ENCODE measurements around the gene MED25. TPM values are rescaled to one million over a fixed set of nuclear protein-coding genes. Genes with fewer than 3 reads are reported as not detected.
A peak's percentile ranks its signal among the peaks of the same experiment; 100 is the strongest.

The MED25 gene
- total and polyA plus RNA-seq, 9 of the 15 experiments (the other 6 are each of a cell fraction or from before 2014, with no cell fraction given) = 4.1 to 93.9 (median 19.3) TPM

DNA sequence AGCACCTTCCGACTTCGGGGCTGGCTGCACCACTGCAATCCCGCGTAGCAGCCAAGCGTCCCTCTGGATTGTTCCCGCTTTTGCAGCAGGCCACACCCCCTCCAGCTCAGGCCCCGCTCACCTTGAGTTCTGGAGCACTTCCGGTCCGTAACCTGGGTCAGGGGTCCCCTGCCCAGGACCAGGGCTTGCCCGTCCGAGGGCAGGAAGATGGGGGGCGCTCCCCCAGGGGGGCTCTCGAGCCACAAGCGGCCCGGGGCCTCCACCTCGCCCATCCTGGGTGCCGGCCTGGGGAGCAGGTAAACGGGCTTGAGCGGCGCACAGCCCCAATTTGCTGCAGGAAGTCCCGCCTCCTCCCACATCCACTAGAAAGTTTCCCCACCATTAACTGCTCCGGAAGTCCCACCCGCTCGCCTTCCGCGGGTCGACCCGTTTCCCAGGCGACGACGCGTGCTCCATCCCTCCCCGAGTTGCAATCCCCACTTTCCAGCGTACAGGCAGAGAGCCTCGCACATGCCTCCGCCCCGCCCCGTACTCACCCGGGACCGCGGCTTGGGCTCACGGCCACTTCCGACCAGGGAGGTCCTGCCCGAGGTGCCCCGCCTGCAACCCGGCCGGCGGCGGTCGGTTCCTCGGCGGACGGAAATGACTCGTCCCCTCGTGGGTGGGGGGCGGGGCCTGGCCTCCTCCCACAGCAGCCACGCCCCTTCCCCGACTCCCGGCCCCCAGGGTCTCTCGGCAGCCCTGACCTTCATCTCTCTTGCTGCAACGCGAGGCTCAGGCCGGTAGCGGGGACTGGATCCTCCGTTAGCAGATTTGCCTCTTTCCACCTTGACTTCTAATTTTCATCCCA, 49.1 kb downstream of the MED25 start, which contains the start of gene PNKP (continued):
- TF ChIP-seq, protein P1, sequence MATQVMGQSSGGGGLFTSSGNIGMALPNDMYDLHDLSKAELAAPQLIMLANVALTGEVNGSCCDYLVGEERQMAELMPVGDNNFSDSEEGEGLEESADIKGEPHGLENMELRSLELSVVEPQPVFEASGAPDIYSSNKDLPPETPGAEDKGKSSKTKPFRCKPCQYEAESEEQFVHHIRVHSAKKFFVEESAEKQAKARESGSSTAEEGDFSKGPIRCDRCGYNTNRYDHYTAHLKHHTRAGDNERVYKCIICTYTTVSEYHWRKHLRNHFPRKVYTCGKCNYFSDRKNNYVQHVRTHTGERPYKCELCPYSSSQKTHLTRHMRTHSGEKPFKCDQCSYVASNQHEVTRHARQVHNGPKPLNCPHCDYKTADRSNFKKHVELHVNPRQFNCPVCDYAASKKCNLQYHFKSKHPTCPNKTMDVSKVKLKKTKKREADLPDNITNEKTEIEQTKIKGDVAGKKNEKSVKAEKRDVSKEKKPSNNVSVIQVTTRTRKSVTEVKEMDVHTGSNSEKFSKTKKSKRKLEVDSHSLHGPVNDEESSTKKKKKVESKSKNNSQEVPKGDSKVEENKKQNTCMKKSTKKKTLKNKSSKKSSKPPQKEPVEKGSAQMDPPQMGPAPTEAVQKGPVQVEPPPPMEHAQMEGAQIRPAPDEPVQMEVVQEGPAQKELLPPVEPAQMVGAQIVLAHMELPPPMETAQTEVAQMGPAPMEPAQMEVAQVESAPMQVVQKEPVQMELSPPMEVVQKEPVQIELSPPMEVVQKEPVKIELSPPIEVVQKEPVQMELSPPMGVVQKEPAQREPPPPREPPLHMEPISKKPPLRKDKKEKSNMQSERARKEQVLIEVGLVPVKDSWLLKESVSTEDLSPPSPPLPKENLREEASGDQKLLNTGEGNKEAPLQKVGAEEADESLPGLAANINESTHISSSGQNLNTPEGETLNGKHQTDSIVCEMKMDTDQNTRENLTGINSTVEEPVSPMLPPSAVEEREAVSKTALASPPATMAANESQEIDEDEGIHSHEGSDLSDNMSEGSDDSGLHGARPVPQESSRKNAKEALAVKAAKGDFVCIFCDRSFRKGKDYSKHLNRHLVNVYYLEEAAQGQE (IDR thresholded peaks at IDR 0.05; ENCODE audit: borderline replicate concordance) = peak; percentile 71
- TF ChIP-seq, protein P1 (CRISPR knock-in tag; IDR thresholded peaks at IDR 0.05; ENCODE audit: low read depth) = no peak
- no peak for TF ChIP-seq ZNF76 (CRISPR knock-in tag; IDR thresholded peaks at IDR 0.05; ENCODE audit: borderline replicate concordance)
- no peak for TF ChIP-seq ZNF764 (CRISPR knock-in tag; IDR thresholded peaks at IDR 0.05; ENCODE audit: low read depth)
- peak; percentile 97 for TF ChIP-seq C11orf30 (IDR thresholded peaks at IDR 0.05; ENCODE audit: low read depth)
- TF ChIP-seq TAF15 (IDR thresholded peaks at IDR 0.05; ENCODE audit: low read depth, low read length) = no peak
- no peak for TF ChIP-seq EHMT2 (IDR thresholded peaks at IDR 0.05)
- peak; percentile 65 for TF ChIP-seq BHLHE40 (IDR thresholded peaks at IDR 0.05; ENCODE audit: low read length)
- TF ChIP-seq BMI1 (IDR thresholded peaks at IDR 0.05; ENCODE audit: low read length) = peak; percentile 20; the same call in 1 of the 2 replicates
- TF ChIP-seq ZNF384 (IDR thresholded peaks at IDR 0.05; ENCODE audit: low read depth, low read length) = no peak
- peak; percentile 72; the same call in 1 of the 2 replicates for TF ChIP-seq TOE1 (IDR thresholded peaks at IDR 0.05; ENCODE audit: borderline replicate concordance)
- no peak; the same call in 1 of the 2 replicates for TF ChIP-seq TOE1 (CRISPR knock-in tag; IDR thresholded peaks at IDR 0.05; ENCODE audit: borderline replicate concordance, low read depth)
- no peak for TF ChIP-seq ZZZ3 (IDR thresholded peaks at IDR 0.05)
- TF ChIP-seq KDM4B (IDR thresholded peaks at IDR 0.05; ENCODE audit: borderline replicate concordance in 2 of 2, low read depth in 1 of 2) = peak in 1 of 2 experiments; percentile 89; a peak in 2 of 4 replicates
- no peak for TF ChIP-seq LEF1 (IDR thresholded peaks at IDR 0.05)
- TF ChIP-seq, protein P2, sequence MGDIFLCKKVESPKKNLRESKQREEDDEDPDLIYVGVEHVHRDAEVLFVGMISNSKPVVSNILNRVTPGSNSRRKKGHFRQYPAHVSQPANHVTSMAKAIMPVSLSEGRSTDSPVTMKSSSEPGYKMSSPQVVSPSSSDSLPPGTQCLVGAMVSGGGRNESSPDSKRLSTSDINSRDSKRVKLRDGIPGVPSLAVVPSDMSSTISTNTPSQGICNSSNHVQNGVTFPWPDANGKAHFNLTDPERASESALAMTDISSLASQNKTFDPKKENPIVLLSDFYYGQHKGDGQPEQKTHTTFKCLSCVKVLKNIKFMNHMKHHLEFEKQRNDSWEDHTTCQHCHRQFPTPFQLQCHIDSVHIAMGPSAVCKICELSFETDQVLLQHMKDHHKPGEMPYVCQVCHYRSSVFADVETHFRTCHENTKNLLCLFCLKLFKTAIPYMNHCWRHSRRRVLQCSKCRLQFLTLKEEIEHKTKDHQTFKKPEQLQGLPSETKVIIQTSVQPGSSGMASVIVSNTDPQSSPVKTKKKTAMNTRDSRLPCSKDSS (IDR thresholded peaks at IDR 0.05; ENCODE audit: low read depth, partially characterized antibody) = no peak
- no peak for TF ChIP-seq KLF16 (IDR thresholded peaks at IDR 0.05)
- TF ChIP-seq HDAC6 (IDR thresholded peaks at IDR 0.05; ENCODE audit: low read depth, low read length) = no peak
- no peak for TF ChIP-seq DMBX1 (CRISPR knock-in tag; IDR thresholded peaks at IDR 0.05; ENCODE audit: borderline replicate concordance)

Measured in K562 (cell line).